ENCODE data around the gene CNTNAP5.

CNTNAP5 gene

DNA sequence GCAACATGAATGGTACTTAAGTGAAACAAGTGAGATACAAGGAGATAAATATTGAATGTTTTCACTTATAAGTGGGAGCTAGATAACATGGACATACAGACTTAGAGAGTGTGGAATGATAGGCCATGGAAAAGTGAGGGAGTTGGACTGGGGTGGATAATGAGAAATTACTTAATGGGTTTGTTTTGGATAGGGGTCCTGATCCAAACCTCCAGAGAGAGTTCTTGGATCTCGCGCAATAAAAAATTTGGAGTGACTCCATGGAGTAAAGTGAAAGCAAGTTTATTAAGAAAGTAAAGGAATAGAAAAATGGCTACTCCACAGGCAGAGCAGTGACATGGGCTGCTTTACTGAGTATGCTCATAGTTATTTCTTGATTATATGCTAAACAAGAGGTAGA lies 508.9 kb downstream of the CNTNAP5 start:
- in situ Hi-C loops (cut with HindIII; ENCODE audit: low sequenced_read_pairs), result no loop called here

DNA sequence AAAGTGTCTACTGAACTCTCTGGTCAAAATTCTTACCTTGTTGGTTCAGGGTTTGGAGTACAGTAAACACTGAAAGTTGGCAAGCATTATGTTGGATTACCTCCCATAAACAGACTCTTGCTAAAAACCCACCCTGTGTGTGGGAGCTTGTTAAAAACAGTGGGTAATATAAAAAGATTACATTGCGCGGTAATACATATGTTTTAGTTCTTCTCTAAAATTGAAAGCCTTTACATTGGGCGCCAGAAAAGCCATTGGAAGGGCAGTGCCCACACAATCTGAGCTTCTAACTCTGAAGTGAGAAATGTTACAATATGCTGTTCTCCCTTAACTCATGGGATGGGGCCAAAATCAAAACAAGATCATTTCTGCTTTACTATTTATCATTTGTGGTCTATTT lies 510.7 kb downstream of the CNTNAP5 start:
- in situ Hi-C loops (cut with HindIII; ENCODE audit: low sequenced_read_pairs), result no loop called here

- in situ Hi-C loops (cut with HindIII; ENCODE audit: low sequenced_read_pairs), result no loop called here
These were observed 511.5 kb downstream of the CNTNAP5 start for GRCh38 chr2:124536591-124536990.

- in situ Hi-C loops (cut with HindIII; ENCODE audit: low sequenced_read_pairs), result no loop called here
These were observed 513.5 kb downstream of the CNTNAP5 start for GRCh38 chr2:124538549-124538948.

GRCh38 chr2:124540805-124541204 lies 515.7 kb downstream of the CNTNAP5 start:
- in situ Hi-C loops (cut with HindIII; ENCODE audit: low sequenced_read_pairs), result no loop called here

GRCh38 chr2:124542932-124543640 lies 518.0 kb downstream of the CNTNAP5 start:
- in situ Hi-C loops (cut with HindIII; ENCODE audit: low sequenced_read_pairs), result no loop called here

GRCh38 chr2:124547700-124548099 lies 522.6 kb downstream of the CNTNAP5 start:
- in situ Hi-C loops (cut with HindIII; ENCODE audit: low sequenced_read_pairs), result no loop called here

GRCh38 chr2:124558277-124558905 lies 533.3 kb downstream of the CNTNAP5 start:
- in situ Hi-C loops (cut with HindIII; ENCODE audit: low sequenced_read_pairs), result no loop called here

GRCh38 chr2:124559236-124559635 lies 534.1 kb downstream of the CNTNAP5 start:
- in situ Hi-C loops (cut with HindIII; ENCODE audit: low sequenced_read_pairs), result no loop called here

DNA sequence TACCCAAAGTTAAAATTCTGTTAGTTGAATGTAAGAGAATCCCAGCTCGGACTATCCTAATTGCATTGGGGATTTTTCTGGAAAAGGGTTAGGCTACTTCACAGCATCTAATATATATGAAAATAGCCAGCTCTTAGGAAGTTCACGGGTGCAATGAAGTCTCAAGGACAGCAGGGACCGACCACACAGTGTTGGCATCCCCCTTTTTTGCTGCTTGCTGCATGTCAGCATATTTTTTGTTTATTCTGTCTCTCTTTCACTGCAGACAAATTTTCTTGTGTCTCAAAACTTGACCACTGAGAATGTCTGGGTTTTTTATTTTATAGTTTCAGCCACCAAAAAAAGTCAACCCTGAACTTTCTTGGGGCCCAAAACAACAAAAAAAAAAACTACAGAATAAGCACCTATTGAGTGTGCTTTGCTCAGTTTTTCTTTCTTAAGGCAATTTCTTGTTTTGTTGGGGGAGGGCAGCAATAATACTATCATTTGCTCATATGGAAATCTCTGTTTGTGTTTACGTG lies 535.6 kb downstream of the CNTNAP5 start:
- in situ Hi-C loops (cut with HindIII; ENCODE audit: low sequenced_read_pairs), result no loop called here

DNA sequence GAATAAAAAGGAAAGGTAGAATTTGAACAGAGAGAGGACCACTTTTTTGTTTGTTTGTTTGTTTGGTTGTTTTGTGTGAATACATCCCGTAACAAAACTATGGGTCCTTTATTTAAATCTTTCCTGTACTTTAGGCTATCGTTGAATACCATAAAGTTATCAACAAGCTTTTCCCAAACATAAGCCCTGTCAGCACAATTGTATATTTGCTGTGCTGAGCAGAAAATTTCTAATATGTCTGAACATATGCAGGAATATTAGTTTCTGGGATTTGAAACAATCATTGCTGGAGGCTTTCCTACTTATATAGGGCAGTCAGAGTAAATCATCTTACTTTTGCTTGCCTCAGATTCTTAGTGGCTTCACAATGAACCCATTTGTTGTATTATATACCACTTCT lies 536.4 kb downstream of the CNTNAP5 start:
- in situ Hi-C loops (cut with HindIII; ENCODE audit: low sequenced_read_pairs), result no loop called here

DNA sequence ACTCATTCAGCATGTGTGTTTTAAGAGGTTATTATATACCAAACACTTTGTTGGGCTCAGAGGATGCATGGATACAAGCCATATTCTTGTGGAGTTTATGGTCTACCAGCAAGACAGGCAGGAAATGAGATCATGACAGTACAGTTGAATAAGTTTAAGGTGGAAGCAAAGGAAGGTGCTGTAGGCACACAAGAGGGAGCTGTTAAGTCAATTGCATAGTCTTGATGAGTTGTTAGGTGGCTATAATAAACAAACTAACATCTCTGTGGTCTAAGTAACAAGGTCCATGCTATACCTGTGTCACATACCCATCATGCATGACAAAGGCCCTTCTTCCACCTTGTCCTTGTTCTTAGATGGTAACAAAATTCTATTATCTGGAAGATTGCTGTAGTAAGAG lies 538.3 kb downstream of the CNTNAP5 start:
- in situ Hi-C loops (cut with HindIII; ENCODE audit: low sequenced_read_pairs), result no loop called here

- in situ Hi-C loops (cut with HindIII; ENCODE audit: low sequenced_read_pairs), result no loop called here
These were observed 541.5 kb downstream of the CNTNAP5 start for GRCh38 chr2:124566518-124566970.

DNA sequence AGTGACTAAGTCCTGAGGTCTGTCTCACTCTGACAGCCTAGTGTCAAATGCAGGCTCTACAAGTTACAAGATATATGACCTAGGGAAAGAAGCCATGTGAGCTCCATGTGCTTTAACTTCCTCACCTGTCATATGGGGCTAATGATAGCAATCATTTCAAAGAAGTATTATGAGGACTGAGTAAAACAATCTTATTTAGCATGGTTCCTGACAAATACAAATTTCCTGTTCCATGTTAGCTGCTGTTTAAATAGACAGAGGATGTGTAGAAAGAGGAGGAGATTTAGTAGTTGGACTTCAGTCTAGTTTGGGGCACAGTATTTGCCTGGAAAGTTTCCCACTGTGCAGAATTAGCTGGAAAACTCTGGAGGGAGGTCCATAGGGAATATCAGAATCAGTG lies 545.8 kb downstream of the CNTNAP5 start:
- in situ Hi-C loops (cut with HindIII; ENCODE audit: low sequenced_read_pairs), result no loop called here

- in situ Hi-C loops (cut with HindIII; ENCODE audit: low sequenced_read_pairs), result no loop called here
These were observed 546.7 kb downstream of the CNTNAP5 start for GRCh38 chr2:124571836-124572235.

GRCh38 chr2:124572934-124573634 lies 548.0 kb downstream of the CNTNAP5 start:
- in situ Hi-C loops (cut with HindIII; ENCODE audit: low sequenced_read_pairs), result no loop called here

DNA sequence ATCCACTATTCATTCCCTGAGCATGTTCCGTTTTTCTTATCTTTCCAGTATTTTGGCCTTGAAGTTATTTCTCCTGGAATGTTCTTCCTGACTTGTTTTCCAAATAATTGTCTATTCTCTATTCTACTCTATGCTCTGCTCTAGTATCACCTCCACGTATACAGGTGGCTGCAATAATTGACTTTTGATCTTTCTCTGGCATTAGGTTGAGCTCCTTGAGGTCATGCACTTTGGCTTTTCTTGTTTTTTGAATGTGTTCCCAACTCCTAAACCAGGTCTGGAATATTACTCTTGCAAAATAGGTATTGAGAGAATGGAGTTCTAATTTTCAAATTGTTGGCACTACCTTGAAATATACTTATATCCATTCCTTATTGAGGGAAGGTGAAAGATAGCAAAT lies 550.4 kb downstream of the CNTNAP5 start:
- in situ Hi-C loops (cut with HindIII; ENCODE audit: low sequenced_read_pairs), result no loop called here

GRCh38 chr2:124580263-124580662 lies 555.2 kb downstream of the CNTNAP5 start:
- in situ Hi-C loops (cut with HindIII; ENCODE audit: low sequenced_read_pairs), result no loop called here

DNA sequence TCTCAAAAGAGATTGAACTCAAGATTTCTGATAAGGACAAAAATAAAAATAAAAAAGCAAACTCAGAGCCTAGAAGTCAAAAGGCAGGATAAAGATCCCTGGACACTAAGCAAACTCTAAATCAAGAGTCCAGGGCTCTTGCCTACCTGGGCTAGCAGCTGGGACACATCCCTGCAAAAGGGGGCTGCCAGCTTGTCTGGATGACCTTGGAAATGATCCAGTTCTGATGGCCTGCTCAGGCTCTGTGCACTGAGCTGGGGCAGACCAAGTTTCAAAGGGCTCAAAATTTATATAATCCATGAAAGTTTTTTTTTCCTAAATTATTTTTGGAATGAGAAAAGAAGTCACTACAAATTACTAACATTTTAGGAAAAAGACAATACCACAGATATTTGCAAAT lies 557.3 kb downstream of the CNTNAP5 start:
- in situ Hi-C loops (cut with HindIII; ENCODE audit: low sequenced_read_pairs), result no loop called here

GRCh38 chr2:124584615-124585014 lies 559.5 kb downstream of the CNTNAP5 start:
- in situ Hi-C loops (cut with HindIII; ENCODE audit: low sequenced_read_pairs), result no loop called here

GRCh38 chr2:124585277-124585676 lies 560.2 kb downstream of the CNTNAP5 start:
- in situ Hi-C loops (cut with HindIII; ENCODE audit: low sequenced_read_pairs), result no loop called here

DNA sequence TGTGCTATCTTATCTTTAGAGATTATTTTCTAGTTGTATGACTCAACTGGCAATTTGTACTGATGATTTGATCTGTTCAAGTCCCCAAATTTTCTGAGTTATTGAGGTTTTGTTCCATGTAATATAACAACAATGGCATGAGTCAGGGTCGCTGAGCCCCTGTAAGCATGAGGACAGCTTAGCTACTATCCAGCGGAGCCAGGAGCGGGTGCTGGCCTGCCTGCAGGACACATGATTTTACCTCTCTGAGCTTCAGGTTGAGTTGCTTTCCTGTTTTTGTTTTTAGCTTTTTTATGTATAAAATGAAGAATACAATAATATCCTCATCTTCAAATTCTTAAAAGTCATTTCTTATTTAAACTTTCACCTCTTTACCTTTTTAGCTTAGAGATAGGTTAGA lies 561.1 kb downstream of the CNTNAP5 start:
- in situ Hi-C loops (cut with HindIII; ENCODE audit: low sequenced_read_pairs), result no loop called here
